Transverse colon (tissue), 4 donors: ENCODE results near the gene TMC3. TPM values are rescaled to one million over a fixed set of nuclear protein-coding genes. Genes with fewer than 3 reads are reported as not detected.
A peak's percentile ranks its signal among the peaks of the same experiment; 100 is the strongest.

Experiments used
- DNase-seq: peaks from one replicate; pipeline ENCODE4 v3.0.0-alpha.2; 2019
- H3K27ac ChIP-seq, 4 donors: fragments of 200-600 bp; sonication (generic); 2 replicates each; pipeline ENCODE4 v1.5.1; 2016 to 2018; ENCODE audit warnings: inconsistent platforms in 4 of 4
- H3K27me3 ChIP-seq: fragments of 200-600 bp; sonication (generic); 2 replicates; pipeline ENCODE4 v1.5.1; 2017; ENCODE audit warnings: inconsistent platforms
- H3K36me3 ChIP-seq, 4 donors: fragments of 200-600 bp; sonication (generic); 2 replicates each; pipeline ENCODE4 v1.5.1; 2017 to 2019; ENCODE audit warnings: inconsistent platforms in 4 of 4
- H3K4me1 ChIP-seq, 4 donors: fragments of 200-600 bp; sonication (generic); 2 replicates each; pipeline ENCODE4 v1.5.1; 2017 to 2020; ENCODE audit warnings: inconsistent platforms in 4 of 4
- H3K4me3 ChIP-seq, 4 donors: fragments of 200-600 bp; sonication (generic); 1 replicate in 1 of 4; 2 replicates in 3 of 4; pipeline versions ENCODE4 v1.5.1 to v1.6.1; 2017 to 2019; ENCODE audit warnings: inconsistent platforms in 4 of 4
- H3K9me3 ChIP-seq, 2 donors: fragments of 200-600 bp; sonication (generic); 2 replicates each; pipeline ENCODE4 v1.5.1; 2017 to 2019; ENCODE audit warnings: inconsistent platforms in 2 of 2
- CTCF ChIP-seq, 5 experiments: fragments of 200-600 bp in 3 of 5; fragments of 450-650 bp in 2 of 5; sonication (generic) in 3 of 5; IDR thresholded peaks; 1 replicate in 2 of 5; 2 replicates in 3 of 5; pipeline ENCODE4 v1.5.1; 2016 to 2017; ENCODE audit warnings: antibody characterized with exemption in 5 of 5, inconsistent platforms in 3 of 5, mild to moderate bottlenecking in 2 of 5, moderate library complexity in 1 of 5
- EP300 ChIP-seq: sonication (generic); formaldehyde crosslinking; IDR thresholded peaks from one replicate; pipeline ENCODE4 v1.6.1; 2017; ENCODE audit warnings: antibody characterized with exemption, low read depth
- POLR2A ChIP-seq: fragments of 450-650 bp; IDR thresholded peaks from one replicate; pipeline ENCODE4 v1.6.1; 2016; ENCODE audit warnings: antibody characterized with exemption, mild to moderate bottlenecking, moderate library complexity
- POLR2AphosphoS5 ChIP-seq, 3 donors: sonication (generic); formaldehyde crosslinking; IDR thresholded peaks; one replicate each; pipeline ENCODE4 v1.6.1; 2016; ENCODE audit warnings: antibody characterized with exemption in 3 of 3
- WGBS, 2 donors: methylation state at CpG; one replicate each; pipeline ENCODE4 v1.1.5; 2018; ENCODE audit warnings: low coverage in 1 of 2; 5-methylcytosine and 5-hydroxymethylcytosine counted together
- in situ Hi-C, 4 donors: fragments of 200-750 bp; cut with MboI; loops; one replicate each; pipeline versions ENCODE4 v1.15.0 to v1.15.1; 2017; ENCODE audit warnings: low sequenced_read_pairs in 3 of 4, low pct_ligation_motif_present in 1 of 4, low pct_unique_long_range_greater_than_20kb in 1 of 4
- intact Hi-C: fragments of 100-400 bp; cut with DNase I; formaldehyde crosslinking; loops from one replicate; pipeline ENCODE4 v1.15.1; 2023; ENCODE audit warnings: low total_unique reads
- total RNA-seq, 4 donors: library from RNA; depleted of rRNA; stranded (reverse); fragments of >200 nt; gene quantifications; one replicate each; pipeline ENCODE4 v1.1.0, GENCODE V29; 2016

Gene TMC3
- total RNA-seq, 4 donors from 2014 or later, result 0.14 to 0.64 TPM; not detected in 2

- peaks cover 0 to 21% (median 0%) of the 10 kb centered on the region in 4 donors for H3K4me1 ChIP-seq
- peaks cover 4% of the 10 kb centered on the region for H3K27me3 ChIP-seq
- DNase-seq, result no peak
- WGBS, 2 donors, result 11 to 15% methylated on average over 6 of the region's 6 CpGs
- no peak overlapping the region for H3K27ac ChIP-seq
- peak; percentile 76 to 87 (median 84) for TF ChIP-seq CTCF (IDR thresholded peaks at IDR 0.05)
- TF ChIP-seq EP300, result no peak
- in situ Hi-C loops (loop anchor here in 3 of 4 donors (5.0 to 25.0 kb wide), 4 partner anchors 118 to 288 kb away; no protein-coding TSS in a partner anchor), intact Hi-C loops (loop anchor here (5.0 kb wide), 1 partner anchor 128 kb away; no protein-coding TSS in a partner anchor)
- H3K4me3 ChIP-seq, result no peak overlapping the region
- H3K36me3 ChIP-seq, result no peaks in the 10 kb centered on the region
- H3K9me3 ChIP-seq, result peaks cover 0 to 3% of the 10 kb centered on the region in 2 donors
These were observed 26.7 kb upstream of the TMC3 start for GRCh38 chr15:81400640-81401236.

DNA sequence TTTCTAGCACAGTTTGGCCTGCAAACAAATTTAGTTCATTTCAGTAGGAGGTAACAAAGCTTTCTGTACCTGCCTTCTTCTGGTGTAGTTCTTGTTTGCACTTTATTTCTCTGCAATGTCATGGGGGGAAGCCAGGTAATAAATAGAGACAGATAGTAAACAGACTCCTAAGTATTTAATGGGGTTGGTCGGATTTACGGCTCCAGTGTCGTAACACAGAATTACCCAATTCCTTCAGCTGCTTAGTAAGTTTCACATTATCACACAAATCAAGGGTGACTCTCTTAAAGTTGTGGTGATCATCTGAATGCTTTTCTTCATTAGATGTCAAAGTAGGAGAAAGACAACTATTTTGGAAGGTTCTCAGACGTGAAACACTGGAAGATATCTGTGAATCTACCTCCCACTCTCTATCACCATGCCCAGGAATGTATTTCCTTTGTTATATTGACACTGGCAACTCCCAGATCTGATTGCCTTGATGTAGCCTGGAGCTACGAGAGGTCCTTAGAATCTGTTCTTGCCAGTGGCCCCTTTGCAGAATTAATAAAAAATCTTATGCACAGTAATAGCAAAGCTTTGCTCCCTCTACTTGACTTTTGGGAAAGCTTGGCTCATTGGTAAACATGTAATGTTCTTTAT is 25.0 kb upstream of the TMC3 start:
- Histone ChIP-seq H3K4me1 (peaks cover 0 to 23% (median 0%) of the 10 kb centered on the region in 4 donors), H3K27me3 (no peaks in the 10 kb centered on the region), H3K9me3 (peaks cover 0 to 3% of the 10 kb centered on the region in 2 donors), H3K4me3 (no peak overlapping the region), H3K36me3 (no peaks in the 10 kb centered on the region), H3K27ac (peak overlapping the region; percentile 4 to 42 (median 12))
- intact Hi-C loops, result no loop called here
- 33% methylated on average over 5 of the region's 5 CpGs; no CpG with 5 or more reads in 1 of the 2 donors for WGBS, 2 donors
- TF ChIP-seq POLR2AphosphoS5 (IDR thresholded peaks at IDR 0.05) (peak in 1 of 3 donors; percentile 46), EP300 (no peak)
- in situ Hi-C loops, result loop anchor here in 1 of 4 donors (5.0 kb wide), 1 partner anchor 122 kb away; no protein-coding TSS in a partner anchor
- no peak for DNase-seq

- 50 to 73% methylated on average over 1 to 3 of the region's 3 CpGs for WGBS, 2 donors
- TF ChIP-seq CTCF (IDR thresholded peaks at IDR 0.05) (no peak), POLR2AphosphoS5 (IDR thresholded peaks at IDR 0.05) (no peak), EP300 (no peak), POLR2A (no peak)
- no peak for DNase-seq
- no peaks in the 10 kb centered on the region for H3K27me3 ChIP-seq
- peak overlapping the region; percentile 4 to 42 (median 12) for H3K27ac ChIP-seq
- H3K36me3 ChIP-seq, result no peaks in the 10 kb centered on the region
- in situ Hi-C loops, result loop anchor here in 1 of 4 donors (5.0 kb wide), 1 partner anchor 121 kb away; no protein-coding TSS in a partner anchor
- peaks cover 0 to 3% of the 10 kb centered on the region in 2 donors for H3K9me3 ChIP-seq
- no peak overlapping the region for H3K4me3 ChIP-seq
- H3K4me1 ChIP-seq, result peaks cover 0 to 23% (median 0%) of the 10 kb centered on the region in 4 donors
- intact Hi-C loops, result no loop called here
These were observed 24.4 kb upstream of the TMC3 start for GRCh38 chr15:81398456-81398855.

DNA sequence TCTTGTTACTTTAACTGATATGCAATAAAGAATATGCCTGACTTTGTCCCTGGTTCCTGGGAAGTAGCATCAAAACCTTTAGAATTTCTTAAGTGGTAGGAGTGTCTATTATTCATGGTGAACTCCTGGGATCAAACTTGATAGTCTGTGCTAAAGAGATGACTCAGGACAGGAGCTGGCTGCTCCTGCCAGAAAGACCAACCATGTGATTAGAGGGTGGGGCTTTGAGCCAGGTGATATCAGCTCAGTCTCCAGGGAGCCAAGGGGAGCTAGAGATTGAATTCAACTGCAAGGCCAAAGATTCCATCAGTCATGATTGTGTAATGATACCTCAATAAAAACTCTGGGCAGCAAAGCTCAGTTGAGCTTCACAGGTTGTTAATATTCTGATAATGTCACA is 20.6 kb upstream of the TMC3 start:
- no peaks in the 10 kb centered on the region for H3K9me3 ChIP-seq
- intact Hi-C loops, result no loop called here
- in situ Hi-C loops, result loop anchor here in 1 of 4 donors (5.0 kb wide), 1 partner anchor 117 kb away; no protein-coding TSS in a partner anchor

More for the DNA sequence above, 20.6 kb upstream of the TMC3 start:
- H3K27me3 ChIP-seq, result no peaks in the 10 kb centered on the region
- H3K36me3 ChIP-seq, result no peaks in the 10 kb centered on the region
- TF ChIP-seq EP300 (no peak), POLR2A (no peak), CTCF (IDR thresholded peaks at IDR 0.05) (no peak), POLR2AphosphoS5 (IDR thresholded peaks at IDR 0.05) (no peak)
- no peak for DNase-seq
- no peak overlapping the region for H3K27ac ChIP-seq
- H3K4me1 ChIP-seq, result peaks cover 0 to 18% (median 0%) of the 10 kb centered on the region in 4 donors
- H3K4me3 ChIP-seq, result no peak overlapping the region
